AG04450 (cell line): ENCODE measurements around the gene TCOF1. TPM values are rescaled to one million over a fixed set of nuclear protein-coding genes. Genes with fewer than 3 reads are reported as not detected.

ENCODE experiments used
- CTCF ChIA-PET: fragments of 300-600, 350-600 bp; formaldehyde crosslinking; extraction: SDS; loops from one replicate; lab custom pipeline; 2022; ENCODE audit warnings: antibody characterized with exemption, inconsistent platforms; lab: Charles Lee
- POLR2A ChIA-PET: fragments of 350-600 bp; formaldehyde crosslinking; extraction: SDS; loops from one replicate; lab custom pipeline; 2021; ENCODE audit warnings: antibody characterized with exemption, inconsistent platforms; lab: Yijun Ruan, JAX
- DNase-seq: peaks from one replicate; pipeline ENCODE4 v3.0.0-alpha.2; 2011; ENCODE audit warnings: low read depth, low spot score
- H3K27ac ChIP-seq: one replicate; pipeline ENCODE4 v1.5.1; 2012; ENCODE audit warnings: low read depth, low read length, control low read depth
- H3K27me3 ChIP-seq: one replicate; pipeline ENCODE4 v1.6.0; 2012; ENCODE audit warnings: low read length; ENCODE audit not compliant: control insufficient read depth, insufficient read depth
- H3K4me3 ChIP-seq: 2 replicates; pipeline ENCODE4 v1.5.1; 2011; ENCODE audit warnings: mild to moderate bottlenecking, low read depth, low read length, control low read depth
- H3K9me3 ChIP-seq: 2 replicates; pipeline ENCODE4 v1.5.1; 2012; ENCODE audit warnings: low read length; ENCODE audit not compliant: control insufficient read depth, insufficient read depth
- CTCF ChIP-seq: IDR thresholded peaks from 2 replicates; pipeline ENCODE4 v1.5.1; 2011; ENCODE audit warnings: low read depth, low read length, control low read depth, inconsistent platforms
- polyA plus RNA-seq: library from polyadenylated mRNA; depleted of rRNA; stranded (reverse); fragments of >200 nt; gene quantifications from 2 replicates; pipeline ENCODE4 v1.2.3, GENCODE V29; 2011

Gene TCOF1
- polyA plus RNA-seq, 1 experiment = 6.5 TPM

DNA sequence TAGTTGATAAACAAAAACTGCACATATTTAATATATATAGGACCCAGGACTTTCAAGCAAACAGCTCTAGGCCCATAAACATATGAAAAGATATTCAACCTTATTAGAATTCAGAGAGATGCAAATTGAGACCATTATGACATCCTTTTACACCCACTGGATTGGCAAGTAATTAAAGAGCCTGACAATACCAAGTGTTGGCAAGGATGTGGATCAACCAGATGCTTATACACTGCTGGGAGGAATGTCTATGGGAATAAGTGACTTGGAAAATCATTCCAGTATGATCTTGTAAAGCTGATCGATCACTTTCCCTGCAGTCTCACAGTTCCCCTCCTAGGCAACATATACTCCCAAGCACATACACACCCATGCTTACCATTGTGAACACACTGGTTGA, 15.5 kb upstream of the TCOF1 start:
- ChIA-PET CTCF (interaction anchor here (0.9 kb wide), 1 partner anchor 9 kb away, joined by 3 read pairs; no protein-coding TSS in a partner anchor), POLR2A (no interaction called here)
- H3K9me3 ChIP-seq = no peaks in the 10 kb centered on the region
- H3K27ac ChIP-seq = no peak overlapping the region
- no peak overlapping the region for H3K4me3 ChIP-seq
- H3K27me3 ChIP-seq = no peaks in the 10 kb centered on the region
- no peak for DNase-seq
- no peak for TF ChIP-seq CTCF

GRCh38 chr5:150342583-150342982, 14.9 kb upstream of the TCOF1 start:
- Histone ChIP-seq H3K27me3 (no peaks in the 10 kb centered on the region), H3K4me3 (no peak overlapping the region), H3K27ac (no peak overlapping the region), H3K9me3 (no peaks in the 10 kb centered on the region)
- ChIA-PET CTCF (interaction anchor here (0.9 kb wide), 1 partner anchor 9 kb away, joined by 3 read pairs; no protein-coding TSS in a partner anchor), POLR2A (no interaction called here)
- DNase-seq = no peak
- no peak for TF ChIP-seq CTCF

- Histone ChIP-seq H3K4me3 (no peak overlapping the region), H3K27ac (no peak overlapping the region), H3K27me3 (no peaks in the 10 kb centered on the region), H3K9me3 (no peaks in the 10 kb centered on the region)
- POLR2A ChIA-PET = interaction anchor here (0.9 kb wide), 1 partner anchor 8 kb away, joined by 3 read pairs; no protein-coding TSS in a partner anchor
- TF ChIP-seq CTCF = no peak
- DNase-seq = no peak
- CTCF ChIA-PET = interaction anchor here (0.6 to 1.2 kb wide), 2 partner anchors 12 to 168 kb away, joined by 4 read pairs; no protein-coding TSS in a partner anchor
These were observed 13.4 kb upstream of the TCOF1 start for GRCh38 chr5:150343994-150344631.

GRCh38 chr5:150345716-150346115, 11.8 kb upstream of the TCOF1 start:
- no peak overlapping the region for H3K4me3 ChIP-seq
- TF ChIP-seq CTCF = no peak
- POLR2A ChIA-PET = no interaction called here
- H3K27me3 ChIP-seq = no peaks in the 10 kb centered on the region
- H3K27ac ChIP-seq = no peak overlapping the region
- DNase-seq = no peak
- CTCF ChIA-PET = no interaction called here
- H3K9me3 ChIP-seq = no peaks in the 10 kb centered on the region

GRCh38 chr5:150346592-150346991, 10.9 kb upstream of the TCOF1 start:
- DNase-seq = no peak

More at GRCh38 chr5:150346592-150346991, 10.9 kb upstream of the TCOF1 start:
- CTCF ChIA-PET = no interaction called here
- no peak overlapping the region for H3K27ac ChIP-seq
- H3K9me3 ChIP-seq = no peaks in the 10 kb centered on the region
- H3K4me3 ChIP-seq = no peak overlapping the region
- no peak for TF ChIP-seq CTCF
- no peaks in the 10 kb centered on the region for H3K27me3 ChIP-seq
- POLR2A ChIA-PET = no interaction called here
